ENCODE data around the gene NMB.
"Not testable (repeated sequence)": the region's sequence is repeated elsewhere in the genome, so short reads cannot be mapped to it uniquely, and the experiment has no call there.

Gene NMB, protein sequence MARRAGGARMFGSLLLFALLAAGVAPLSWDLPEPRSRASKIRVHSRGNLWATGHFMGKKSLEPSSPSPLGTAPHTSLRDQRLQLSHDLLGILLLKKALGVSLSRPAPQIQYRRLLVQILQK

DNA sequence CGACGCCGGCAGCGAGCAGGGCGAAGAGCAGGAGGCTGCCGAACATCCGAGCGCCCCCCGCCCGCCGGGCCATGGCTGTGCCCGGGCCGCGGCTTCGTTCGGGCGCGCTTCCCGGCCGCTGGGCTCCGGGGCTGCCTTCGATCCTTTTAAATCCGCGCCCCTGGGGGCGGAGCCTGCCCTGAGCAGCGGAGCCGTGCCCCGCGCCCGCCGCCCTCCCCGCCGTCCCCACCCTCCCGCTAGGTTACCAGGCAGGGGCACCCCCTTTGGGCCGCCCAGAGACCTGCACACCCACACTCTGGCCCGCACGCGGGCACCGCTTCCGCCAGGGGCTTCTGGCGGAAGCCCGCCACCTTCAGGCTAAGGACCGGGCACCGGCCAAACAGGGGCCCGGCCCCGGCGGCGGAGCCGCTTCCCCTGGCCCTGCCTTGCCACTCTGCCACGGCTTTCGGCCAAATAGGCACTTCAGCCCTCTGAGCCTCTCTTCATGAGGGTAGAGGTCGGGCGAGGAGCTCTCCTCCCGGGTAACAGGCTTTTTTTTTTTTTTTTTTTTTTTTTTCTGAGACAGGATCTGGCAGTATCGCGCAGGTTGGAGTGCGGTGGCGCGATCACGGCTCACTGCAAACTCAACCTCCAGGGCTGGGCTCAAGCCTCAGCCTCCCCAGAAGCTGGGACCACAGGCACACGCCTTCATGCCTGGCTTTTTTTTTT, at the start of gene NMB:
TSS of gene NMB (minus strand) at position 120 of the 708 bp plus-strand sequence. CDS start at position 73, 47 bp downstream.
- no peak for DNase-seq (ENCODE audit: low read depth, low spot score)
- peak within 1 kb of the TSS; percentile 51 for H3K27ac ChIP-seq

DNA sequence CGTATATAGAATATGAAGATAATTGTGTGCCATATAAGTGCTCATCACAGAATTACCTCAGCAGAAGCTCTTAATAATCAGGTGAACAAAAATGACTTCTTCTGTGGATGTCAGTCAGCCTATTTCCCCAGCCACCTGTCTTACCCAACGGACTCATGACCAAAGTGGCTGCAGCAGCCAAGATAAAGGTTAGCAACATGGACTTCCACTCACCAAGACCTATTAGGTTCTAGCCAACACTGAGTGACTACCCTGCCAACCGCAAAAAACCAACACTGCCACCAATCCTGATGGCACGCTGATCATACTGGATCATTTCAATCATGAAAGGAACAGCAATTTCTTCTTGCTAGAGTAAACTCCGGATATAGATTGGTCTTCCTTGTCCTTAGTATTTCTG, 45.8 kb upstream of the NMB start:
- no peak for DNase-seq (ENCODE audit: low read depth, low spot score)
- no peak overlapping the region for H3K27ac ChIP-seq

DNA sequence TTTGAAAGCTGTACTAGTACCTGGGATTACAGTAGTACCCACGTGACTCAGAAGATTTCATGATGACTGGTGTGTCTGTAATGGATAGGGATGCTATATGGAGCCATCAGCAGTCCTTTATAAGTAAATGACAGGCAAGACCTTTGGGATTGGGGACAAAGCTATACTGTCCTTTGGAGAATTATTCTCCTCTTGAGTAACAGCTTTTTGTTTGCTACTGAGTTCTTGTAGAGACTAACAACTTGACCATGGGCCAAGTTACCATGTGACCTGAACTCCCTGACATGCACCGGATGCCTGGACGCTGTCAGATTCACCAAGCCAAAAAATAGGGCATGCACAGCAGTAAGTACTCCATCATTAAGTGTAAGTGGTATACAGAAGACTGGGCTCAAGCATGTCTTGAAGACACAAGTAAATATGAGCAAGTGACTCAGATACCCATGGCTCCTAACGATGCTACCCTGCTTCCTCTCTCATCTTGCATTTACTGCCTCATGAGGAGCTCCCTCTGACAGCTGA, 45.0 kb upstream of the NMB start:
- no peak overlapping the region for H3K27ac ChIP-seq
- no peak for DNase-seq (ENCODE audit: low read depth, low spot score)

DNA sequence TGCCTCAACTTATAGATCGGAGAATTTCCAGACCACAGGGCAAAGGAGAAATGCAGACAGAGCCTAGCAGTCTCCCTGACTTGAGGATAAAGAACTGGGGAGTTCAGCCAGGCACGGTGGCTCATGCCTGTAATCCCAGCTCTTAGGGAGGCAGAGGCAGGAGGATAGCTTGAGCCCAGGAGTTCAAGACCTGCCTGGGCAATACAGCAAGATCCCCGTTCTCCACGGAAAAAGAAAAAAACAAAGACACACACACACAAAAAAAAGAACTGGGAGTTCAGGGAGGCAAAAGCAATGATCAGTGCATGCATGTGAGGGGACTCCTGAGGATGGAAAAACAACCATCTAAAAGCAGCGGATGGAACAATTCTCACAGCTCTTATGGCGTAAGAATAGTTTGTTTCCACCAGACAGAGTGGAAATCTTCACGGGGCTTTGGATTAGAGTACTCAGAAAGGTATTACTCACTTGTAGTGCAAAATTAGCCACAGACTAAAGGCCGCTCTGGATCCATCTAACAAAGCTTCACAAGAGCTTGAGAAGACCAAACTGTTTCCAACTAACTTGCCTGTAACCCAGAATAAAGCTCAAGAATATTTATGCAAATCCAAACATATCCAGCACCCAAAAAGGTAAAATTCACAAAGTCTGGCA, 41.7 kb upstream of the NMB start:
- H3K27ac ChIP-seq: no peak overlapping the region

DNA sequence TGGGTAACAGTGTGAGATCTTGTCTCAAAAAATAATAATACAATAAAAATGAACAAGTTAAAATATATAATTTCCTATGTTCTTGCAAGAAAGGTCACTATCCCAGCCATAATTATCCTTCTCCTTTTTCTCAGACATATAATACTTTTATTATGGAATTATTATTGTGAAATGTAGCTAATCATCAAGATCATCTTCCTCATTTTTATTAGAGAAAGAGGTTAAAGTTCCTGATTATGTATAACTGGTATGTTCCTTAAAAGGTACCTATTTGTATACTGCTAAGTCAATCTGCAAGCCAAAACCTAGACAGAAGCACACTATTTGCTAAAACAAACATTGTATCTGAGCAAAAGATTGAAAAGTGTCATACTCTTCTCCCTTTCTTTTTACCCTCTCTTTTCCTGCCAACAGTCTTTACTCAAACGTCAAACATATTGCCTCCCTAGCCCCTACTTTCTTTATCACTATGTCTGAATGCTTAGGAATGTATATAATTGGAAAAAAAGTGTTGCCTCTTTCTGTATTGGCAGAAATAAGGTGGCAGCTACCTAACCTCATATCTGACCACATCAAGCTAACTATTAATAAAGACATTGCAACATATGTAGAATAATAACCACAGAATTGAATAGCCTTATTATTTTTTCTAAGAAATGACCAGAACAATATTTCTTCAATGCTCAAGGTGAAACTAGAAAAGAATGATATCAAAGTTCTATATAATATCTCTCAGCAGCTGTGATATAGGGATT, 39.4 kb upstream of the NMB start:
- no peak for DNase-seq (ENCODE audit: low read depth, low spot score)
- no peak overlapping the region for H3K27ac ChIP-seq

More for the DNA sequence above, 41.7 kb upstream of the NMB start:
- no peak for DNase-seq (ENCODE audit: low read depth, low spot score)

DNA sequence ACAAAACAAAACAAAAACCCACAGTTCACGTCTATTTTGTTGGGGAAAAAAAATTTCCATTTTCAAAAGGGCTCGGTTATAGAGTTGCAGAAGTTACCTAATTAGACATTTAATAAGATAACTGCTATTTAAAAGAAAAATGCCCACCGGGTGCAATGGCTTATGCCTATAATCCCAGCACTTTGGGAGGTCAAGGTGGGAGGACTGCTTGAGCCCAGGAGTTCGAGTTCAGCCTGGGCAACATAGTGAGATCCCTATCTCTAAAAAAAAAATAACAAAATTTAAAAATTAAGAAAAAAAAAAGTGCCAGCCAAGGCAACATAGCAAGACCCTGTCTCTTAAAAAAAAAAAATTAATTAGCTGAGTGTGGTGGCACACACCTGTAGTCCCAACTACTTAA, 38.8 kb upstream of the NMB start:
- DNase-seq (ENCODE audit: low read depth, low spot score): no peak
- no peak overlapping the region for H3K27ac ChIP-seq

DNA sequence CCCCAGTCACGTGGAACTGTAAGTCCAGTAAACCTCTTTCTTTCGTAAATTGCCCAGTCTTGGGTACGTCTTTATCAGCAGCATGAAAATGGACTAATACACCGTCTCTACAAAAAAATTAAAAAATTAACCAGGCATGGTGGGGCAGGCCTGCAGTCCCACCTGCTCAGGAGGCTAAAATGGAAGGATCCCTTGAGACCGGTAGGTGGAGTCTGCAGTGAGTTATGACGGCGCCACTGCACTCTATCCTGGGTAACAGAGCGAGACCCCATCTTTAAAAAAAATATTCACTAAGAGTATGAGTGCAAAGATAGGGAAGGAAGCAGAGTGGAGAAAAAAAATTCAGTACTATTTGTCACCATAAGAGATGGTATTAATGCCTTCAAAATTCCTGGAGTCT, 32.3 kb upstream of the NMB start:
- no peak for DNase-seq (ENCODE audit: low read depth, low spot score)
- no peak overlapping the region for H3K27ac ChIP-seq

DNA sequence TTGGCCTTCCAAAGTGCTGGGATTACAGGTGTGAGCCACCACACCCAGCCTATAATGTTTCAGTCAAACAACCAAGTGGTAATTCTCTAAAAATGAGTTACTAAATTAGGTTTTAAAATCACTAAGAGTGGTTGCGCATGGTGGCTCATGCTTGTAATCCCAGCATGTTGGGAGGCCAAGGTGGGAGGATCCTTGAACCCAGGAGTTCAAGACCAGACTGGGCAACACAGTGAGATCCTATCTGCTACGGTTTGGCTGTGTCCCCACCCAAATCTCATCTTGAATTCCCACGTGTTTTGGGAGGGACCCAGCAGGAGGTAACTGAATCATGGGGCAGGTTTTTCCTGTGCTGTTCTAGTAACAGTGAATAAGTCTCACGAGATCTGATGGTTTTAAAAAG, 31.9 kb upstream of the NMB start:
- H3K27ac ChIP-seq: no peak overlapping the region
- no peak for DNase-seq (ENCODE audit: low read depth, low spot score)

DNA sequence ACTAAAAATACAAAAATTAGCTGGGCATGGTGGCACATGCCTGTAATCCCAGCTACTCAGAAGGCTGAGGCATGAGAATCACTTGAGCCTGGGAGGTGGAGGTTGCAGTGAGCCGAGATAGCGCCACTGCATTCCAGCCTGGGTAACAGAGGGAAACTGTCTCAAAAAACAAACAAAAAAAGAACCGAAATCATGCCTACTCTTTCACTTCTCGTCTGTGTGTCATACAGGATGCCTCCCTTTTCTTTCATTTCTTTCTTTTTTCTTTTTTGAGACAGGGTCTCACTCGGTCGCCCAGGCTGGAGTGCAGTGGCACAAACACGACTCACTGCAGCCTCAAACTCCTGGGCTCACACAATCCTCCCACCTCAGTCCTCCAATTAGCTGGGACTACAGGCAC, 28.4 kb upstream of the NMB start:
- DNase-seq (ENCODE audit: low read depth, low spot score): not testable (repeated sequence)
- H3K27ac ChIP-seq: peak overlapping the region; percentile 43

DNA sequence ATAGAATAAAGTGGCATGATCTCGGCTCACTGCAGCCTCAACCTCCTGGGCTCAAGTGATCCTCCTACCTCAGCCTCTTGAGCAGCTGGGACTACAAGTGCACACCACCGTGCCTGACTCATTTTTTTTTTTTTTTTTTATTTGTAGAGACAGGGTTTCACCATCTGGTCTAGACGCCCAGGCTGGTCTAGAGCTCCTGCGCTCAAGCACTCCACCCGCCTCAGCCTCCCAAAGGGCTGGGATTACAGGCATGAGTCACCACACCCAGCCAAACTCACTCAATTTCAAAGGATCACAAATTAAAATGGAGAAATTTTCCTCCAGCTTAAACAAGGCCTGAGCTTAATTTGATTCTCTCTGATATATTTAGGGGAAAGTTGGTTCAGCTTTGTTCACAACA, 27.3 kb upstream of the NMB start:
- DNase-seq (ENCODE audit: low read depth, low spot score): peak; percentile 52
- H3K27ac ChIP-seq: peak overlapping the region; percentile 43

DNA sequence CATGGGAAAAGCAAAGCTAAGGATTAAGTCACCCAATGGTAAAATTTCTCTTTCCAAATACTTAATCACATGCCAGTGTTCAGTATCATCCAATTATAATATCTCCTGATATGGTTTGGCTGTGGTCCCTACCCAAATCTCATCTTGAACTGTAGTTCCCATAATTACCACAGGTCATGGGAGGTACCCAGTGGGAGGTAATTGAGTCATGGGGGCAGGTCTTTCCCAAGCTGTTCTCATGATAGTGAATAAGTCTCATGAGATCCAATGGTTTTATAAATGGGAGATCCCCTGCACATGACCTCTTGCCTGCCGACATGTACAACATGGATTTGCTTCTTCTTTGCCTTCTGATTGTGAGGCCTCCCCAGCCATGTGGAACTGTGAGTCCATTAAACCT, 26.1 kb upstream of the NMB start:
- DNase-seq (ENCODE audit: low read depth, low spot score): no peak
- no peak overlapping the region for H3K27ac ChIP-seq

DNA sequence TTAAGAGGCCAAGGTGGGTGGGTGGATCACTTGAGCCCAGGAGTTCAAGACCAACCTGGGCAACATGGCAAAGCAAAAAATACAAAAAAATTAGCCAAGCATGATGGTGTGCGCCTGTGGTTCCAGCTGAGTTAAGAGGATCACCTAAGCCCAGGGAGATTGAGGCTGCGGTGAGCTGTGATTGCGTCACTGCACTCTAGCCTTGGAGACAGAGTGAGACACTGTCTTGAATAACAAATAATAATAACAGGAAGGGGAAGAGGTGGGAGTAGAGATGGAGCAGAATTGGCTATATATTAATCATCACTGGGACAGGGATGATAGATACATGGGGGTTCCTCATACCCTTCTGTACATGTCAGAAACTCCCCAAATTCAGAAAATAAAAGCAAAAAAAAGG, 23.8 kb upstream of the NMB start:
- DNase-seq (ENCODE audit: low read depth, low spot score): no peak
- no peak overlapping the region for H3K27ac ChIP-seq

DNA sequence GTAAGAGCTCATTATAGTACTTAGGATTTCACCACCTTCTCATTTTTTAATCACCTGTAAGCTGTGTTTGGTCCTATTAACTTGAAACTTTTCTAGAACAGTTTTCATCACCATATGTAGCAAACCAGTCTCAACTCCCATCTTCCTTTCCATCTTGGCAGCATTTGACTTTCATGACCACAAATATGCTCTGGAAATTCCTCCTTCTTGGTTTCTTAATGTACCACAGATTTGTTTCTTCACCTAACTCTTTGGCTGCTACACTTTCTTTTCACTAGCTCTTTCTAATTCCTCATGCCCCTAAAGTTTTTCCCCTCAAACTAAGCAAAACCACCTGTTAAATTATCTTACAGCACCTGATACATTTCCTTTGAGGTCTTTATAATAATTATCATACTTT, 13.2 kb upstream of the NMB start:
- DNase-seq (ENCODE audit: low read depth, low spot score): no peak
- no peak overlapping the region for H3K27ac ChIP-seq

DNA sequence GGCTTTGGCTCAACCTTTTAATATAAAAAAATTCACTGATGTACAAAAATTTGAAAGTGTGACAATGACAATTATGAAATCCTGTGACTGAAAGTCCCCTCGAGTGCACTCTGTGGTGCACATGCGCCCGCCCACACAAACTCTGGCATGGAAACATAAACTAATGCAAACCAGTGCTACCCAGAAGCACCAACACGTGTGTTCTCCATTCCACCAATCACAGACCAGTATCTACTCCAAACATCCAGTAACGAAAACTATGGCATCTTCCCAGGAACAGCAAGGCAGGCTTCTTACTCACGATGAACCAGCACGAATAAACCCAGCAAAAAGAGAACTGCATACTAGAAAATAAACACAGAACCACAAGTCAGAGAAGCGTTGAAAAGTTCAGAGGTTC, 11.7 kb upstream of the NMB start:
- no peak for DNase-seq (ENCODE audit: low read depth, low spot score)

DNA sequence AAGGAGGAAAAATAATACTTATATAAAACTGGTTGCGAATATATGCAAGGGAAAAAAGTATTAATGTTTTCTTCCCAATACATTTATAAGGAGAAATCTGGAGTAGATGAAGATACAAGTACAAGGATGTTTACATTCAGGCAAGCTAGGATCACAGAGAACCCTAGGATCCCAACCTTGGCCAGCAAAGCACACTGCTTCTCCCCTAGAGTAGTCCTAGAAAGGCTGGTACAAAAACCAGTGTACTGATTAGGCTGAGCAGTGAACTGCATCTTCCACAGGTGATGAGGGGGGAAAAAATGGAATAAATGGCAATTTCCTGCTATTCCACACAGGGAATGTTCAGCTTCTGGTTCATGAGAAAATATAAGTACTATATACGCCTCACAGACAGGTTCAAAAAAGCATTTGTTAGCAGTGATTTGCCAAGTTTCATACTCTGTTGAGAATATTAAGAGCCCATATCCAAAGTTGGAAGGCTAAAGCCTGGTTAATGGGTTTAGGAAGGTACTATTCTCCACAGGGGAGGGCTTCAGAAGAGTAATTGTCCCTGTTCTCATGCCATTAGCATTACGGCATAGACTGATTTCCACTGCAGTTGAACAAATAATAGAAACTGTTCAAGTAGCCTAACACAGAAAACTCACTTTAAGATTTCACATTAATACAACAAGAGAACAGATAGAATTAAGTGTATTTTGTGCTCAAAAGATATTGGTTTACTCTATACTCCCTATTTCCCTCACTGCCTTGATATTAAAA, 10.4 kb upstream of the NMB start:
- no peak overlapping the region for H3K27ac ChIP-seq
- no peak for DNase-seq (ENCODE audit: low read depth, low spot score)

More for the DNA sequence above, 11.7 kb upstream of the NMB start:
- no peak overlapping the region for H3K27ac ChIP-seq

DNA sequence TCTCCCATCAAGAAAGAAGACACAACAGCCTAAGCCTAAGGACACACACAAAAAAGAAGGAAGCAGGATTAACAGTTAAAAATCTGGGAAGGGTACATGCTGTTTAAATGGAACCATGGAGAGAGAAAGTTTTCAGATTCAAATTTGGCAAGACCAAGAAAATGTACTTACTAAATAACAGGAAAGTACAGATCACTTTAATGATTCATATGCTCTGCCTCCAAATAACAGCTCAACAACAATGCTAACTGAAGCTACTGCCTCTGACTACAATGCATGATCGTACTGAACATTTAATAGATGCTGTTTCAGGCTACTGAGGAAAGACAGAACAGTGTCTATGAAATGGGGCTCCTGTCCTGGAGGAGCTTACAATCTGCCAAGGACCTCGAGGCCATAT, 8.4 kb upstream of the NMB start:
- H3K27ac ChIP-seq: no peak overlapping the region
- DNase-seq (ENCODE audit: low read depth, low spot score): no peak

DNA sequence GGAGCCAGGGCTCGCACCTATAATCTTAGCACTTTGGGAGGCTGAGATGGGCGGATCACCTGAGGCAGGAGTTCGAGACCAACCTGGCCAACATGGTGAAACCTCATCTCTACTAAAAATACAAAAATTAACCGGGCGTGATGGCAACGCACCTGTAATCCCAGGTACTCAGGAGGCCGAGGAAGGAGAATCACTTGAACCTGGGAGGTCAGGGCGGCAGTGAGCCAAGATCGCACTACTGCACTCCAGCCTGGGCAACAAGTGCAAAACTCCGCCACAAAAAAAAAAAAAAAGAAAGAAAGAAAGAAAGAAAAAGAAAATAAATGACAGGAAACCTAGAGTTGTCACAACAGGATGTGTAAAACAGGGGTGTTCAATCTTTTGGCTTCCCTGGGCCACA, 3.0 kb upstream of the NMB start:
- no peak overlapping the region for H3K27ac ChIP-seq
- no peak for DNase-seq (ENCODE audit: low read depth, low spot score)

DNA sequence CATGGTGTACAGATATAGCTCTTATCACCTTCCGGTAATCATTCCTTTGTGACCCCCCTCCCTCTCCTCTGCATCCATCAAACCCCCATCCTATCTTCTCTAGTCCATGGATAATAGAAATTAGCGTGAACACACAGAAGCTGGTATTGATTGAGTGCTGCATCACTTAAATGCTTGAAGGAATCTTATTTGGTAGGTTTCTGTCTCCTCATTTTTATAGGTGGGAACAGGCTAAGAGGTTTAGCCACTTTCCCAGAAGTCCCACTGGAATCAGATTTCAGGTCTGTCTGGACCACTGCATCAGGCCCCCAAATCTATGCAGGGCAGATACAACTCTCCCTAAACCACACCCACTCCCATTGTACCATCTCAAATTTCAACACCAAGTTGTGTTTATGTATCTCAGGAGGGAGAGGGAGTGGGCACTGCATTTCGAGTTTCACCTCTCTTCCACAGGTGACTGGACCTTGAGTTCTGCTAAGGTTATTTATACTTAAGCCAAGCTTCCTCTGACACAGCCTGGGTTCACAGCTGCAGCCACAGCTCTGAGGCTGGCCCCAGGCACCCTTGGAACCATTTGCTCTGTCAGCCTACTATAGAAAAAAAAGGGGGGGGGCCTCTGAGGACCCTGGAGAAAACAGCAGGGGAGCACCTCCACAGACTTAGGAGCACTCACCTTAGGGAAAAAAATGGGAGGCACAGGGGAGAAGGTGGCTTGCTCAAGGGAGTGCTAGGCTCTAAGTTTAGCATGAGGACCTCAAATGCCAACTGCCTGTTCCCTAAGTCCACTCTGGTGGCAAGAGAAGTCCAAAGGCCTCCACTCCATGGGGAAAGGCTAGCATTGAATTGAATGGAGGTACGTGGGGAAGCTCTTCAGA, 2.1 kb upstream of the NMB start:
- no peak for DNase-seq (ENCODE audit: low read depth, low spot score)
- no peak overlapping the region for H3K27ac ChIP-seq

DNA sequence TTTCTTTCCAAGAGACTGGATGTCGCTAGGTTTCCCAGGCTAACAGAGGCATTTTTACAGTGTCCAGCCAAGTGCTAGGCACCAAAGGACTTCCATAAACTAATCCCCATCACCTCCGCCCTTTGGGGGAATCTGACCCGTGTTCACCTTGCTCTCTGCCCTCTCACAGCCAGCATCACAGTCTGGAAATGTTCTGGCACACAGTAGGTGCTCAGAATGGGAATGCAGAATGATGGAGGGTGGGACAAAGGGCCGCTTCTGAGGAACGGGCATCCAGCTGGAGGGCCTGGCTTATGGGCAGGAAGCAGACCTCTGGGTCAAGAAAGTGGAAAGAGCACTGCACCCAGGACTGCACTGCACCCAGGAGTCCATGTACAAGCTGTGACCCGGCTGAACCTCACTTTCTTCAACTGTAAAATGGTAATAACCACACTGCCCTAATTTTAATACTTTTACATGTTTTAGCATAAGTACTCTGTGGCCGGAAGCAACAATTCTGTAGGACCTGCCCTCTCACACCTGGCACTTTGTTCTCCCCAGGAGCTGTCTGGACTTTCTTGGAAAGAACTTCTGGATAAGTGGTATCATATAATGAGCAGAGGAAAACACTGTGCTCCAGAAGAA, 901 bp upstream of the NMB start:
- DNase-seq (ENCODE audit: low read depth, low spot score): no peak
- H3K27ac ChIP-seq: peak overlapping the region; percentile 51

All from epithelial cell of prostate (primary cell).